HG03442 (cell line): Measurements from ENCODE around the gene BANP.
A peak's percentile ranks its signal among the peaks of the same experiment; 100 is the strongest.
"Not testable (repeated sequence)": the region's sequence is repeated elsewhere in the genome, so short reads cannot be mapped to it uniquely, and the experiment has no call there.

ENCODE experiments used
- ATAC-seq: cut with Tn5 transposase; IDR thresholded peaks from one replicate; pipeline ENCODE4 v1.9.1; 2021; ENCODE audit warnings: mild to moderate bottlenecking, moderate library complexity; ENCODE audit not compliant: unreplicated experiment

The BANP gene

GRCh38 chr16:87950765-87951551 lies at the start of gene BANP:
TSS of gene BANP (plus strand) at chr16:87951434. CDS start at chr16:87975116, 23,682 bp downstream.
- ATAC-seq, result peak; percentile 84

DNA sequence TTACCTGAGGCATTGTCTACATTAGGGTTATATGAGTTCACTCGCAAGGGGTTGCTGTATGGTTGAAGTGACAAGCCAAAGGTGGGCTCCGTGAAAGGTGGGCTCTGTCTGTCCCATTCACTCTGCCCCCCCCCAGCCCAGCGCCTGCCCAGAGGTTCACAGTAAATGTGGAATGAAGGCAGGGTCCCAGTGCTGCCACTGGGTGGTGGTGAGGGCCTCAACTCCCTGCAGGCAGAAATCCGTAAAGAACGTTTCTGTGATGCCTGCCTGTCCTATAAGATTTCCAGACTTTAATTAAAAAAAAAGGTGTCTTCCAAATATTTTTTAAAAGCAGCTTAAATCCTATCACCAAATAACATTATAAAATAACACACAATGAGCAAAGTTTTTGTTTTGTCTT lies 46.3 kb upstream of the BANP start:
- not testable (repeated sequence) for ATAC-seq

DNA sequence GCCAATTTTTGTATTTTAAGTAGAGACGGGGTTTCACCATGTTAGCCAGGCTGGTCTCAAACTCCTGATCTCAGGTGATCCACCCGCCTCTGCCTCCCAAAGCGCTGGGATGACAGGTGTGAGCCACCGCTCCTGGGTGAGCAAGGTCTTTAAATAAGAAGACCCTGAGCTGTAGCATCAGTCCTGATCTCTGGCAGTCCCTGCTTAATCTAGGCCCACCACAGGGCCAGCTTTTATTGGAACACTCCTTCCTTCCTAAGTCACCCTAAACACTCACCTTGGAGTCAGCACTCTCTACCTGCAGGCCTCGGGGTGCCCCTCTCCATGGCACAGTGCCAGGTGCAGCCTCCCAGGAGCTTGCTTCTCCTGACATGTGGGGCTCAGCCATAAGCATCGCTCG lies 45.7 kb upstream of the BANP start:
- not testable (repeated sequence) for ATAC-seq

GRCh38 chr16:87908101-87908500 lies 43.1 kb upstream of the BANP start:
- ATAC-seq, result not testable (repeated sequence)

GRCh38 chr16:87909203-87909935 lies 41.9 kb upstream of the BANP start:
- peak; percentile 61 for ATAC-seq

DNA sequence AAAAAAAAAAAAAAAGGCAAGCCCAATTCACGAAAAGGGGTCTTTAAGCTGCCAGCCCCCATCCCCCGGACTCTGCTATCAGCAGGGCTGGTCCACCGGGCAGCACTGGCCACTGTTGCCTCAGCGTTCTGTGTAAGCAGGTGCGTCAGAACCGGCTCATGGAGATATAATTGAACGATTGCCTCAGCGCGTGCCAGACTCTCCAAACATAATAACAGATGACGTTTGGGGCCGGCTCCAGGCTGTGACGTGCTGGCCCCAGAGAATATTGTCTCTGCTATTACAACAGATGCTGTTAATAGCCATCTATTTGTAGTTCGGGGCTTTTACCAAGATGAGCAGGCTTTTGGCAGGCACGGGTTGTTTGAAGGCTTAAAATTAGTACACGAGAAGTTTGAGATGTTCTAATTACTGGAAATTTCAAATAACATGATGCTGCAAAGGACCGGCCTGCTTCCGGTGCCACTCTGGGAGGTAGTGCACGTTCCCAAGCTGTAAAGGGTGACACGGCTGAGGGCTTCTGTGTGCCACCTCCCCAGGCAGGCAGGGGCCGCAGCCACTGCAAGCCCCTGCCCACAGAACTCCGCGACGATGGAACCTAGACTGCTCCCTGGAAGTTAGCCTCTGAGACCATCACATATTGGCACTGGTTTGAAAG lies 40.0 kb upstream of the BANP start:
- ATAC-seq, result not testable (repeated sequence)

DNA sequence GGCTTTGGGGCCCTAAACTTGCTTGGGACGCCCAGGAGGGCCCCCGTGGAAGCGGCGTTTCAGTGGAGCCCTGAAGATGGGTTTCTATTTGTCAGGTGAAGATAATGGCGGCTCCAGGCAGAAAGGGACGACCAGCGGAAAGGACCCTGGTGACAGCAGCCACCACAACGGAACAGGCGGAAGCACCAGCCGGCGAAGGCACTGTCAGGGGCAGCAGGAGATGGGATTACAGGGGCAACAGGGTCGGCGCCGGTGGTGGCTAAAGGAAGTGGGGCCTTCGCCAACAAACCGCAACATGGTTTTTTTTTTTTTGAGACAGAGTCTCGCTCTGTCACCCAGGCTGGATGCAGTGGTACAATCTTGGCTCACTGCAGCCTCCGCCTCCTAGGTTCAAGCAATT lies 38.5 kb upstream of the BANP start:
- not testable (repeated sequence) for ATAC-seq

- ATAC-seq, result not testable (repeated sequence)
Observed at GRCh38 chr16:87914021-87914725, 37.1 kb upstream of the BANP start.

- no peak for ATAC-seq
Observed at GRCh38 chr16:87914812-87915211, 36.4 kb upstream of the BANP start.

DNA sequence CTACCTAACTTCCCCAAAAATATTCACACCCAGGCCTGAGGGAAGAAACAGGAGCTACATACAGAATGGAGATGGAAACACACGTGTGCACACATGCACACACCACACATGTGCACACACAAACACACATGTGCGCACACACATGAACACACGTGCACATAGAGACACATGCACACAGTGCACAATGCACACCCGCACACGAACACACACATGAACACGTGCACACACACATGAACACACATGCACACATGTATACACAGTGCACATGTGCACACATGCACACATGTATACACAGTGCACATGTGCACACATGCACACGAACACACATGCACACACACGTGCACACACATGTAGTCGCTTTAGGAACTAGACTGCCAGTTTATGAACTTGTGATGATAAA lies 33.7 kb upstream of the BANP start:
- ATAC-seq, result no peak

DNA sequence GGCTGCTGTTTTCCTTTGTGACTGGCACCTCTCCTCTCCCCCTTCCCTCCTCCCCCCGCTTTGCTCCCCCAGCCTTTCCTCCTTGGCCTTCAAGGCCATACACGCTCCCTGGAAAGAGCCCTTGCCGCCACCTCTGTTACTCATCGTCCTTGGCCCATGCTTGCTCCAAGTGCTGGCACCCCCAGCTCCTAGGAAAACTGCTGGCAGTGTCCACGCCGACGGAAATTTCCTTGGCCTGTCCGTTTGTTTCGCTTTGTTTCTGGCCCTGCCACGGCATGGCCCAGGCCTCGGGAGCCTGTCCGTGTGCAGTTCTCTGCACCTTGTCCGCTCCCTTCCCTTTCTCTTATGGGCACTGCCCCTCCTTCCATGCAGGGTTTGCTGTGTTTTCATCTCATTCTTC lies 32.9 kb upstream of the BANP start:
- no peak for ATAC-seq

GRCh38 chr16:87918866-87919680 lies 32.2 kb upstream of the BANP start:
- ATAC-seq, result no peak

DNA sequence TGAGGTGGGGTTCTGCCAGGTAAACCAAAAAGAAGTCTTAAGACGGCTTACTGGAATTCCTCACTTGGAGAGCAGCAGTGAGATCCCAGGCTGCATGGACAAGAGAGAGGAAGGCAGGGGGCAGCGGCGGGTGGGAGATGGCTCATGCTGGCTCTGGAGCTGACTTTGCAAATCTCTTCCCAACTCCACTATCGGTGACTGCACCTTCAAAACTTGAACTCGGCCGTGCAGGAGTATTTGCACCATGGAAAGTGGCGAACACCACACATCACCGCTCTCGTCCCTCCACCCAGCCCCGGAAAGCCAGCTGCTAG lies 31.6 kb upstream of the BANP start:
- no peak for ATAC-seq

DNA sequence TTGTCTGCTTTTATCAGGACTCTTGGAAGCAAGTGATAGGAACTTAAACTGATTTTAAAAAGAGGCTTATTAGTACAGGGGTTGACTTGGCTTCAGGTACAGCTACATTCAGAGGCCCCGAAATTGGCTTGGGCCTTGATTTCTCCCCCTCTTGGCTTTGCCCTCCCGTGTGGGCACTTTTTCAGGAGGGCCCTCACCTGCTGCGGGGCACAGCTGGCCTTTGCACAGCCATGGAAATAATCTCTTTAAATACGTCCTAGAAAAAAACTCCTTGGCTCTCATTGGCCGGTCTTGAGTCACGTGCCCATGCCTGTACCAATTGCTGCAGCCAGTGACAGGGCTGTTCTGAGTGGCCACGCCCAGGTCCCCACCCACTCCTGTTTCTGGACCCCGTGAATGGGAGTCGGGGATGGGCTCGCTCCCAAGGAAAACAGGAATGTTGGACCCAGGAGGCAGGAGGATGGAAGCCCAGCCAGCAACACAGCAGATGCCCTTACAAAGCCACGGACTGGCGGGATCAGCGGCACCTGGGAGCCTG lies 29.9 kb upstream of the BANP start:
- ATAC-seq, result no peak

DNA sequence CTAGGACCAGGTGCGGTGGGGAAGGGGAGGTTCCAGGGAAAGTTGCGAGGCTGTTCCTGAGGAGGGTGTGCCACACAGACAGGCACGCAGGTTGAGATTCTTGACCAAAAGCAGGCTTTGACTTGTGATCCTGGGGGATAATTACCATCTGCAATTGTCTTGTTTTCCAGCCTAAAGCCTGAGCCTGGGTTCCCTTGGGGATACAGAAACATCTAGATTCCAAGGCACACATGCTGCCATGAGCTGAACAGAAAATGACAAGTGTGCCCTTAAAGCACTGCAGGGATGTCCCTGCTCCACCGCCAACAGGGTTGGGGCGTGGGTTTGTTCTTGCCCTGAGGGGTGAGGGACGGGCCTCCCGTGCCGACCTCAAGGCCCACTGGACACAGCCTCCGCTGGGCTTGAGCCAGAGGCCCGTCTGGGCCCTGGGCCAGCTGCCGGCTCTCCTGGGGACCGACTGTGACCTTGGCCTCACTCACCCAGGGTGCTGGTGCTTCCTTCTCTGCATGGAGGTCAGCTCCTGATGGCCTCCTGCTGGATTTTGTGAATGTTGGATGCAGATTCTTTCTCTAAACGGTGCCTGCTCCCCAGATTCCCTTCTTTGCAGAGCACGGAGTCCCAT lies 28.9 kb upstream of the BANP start:
- no peak for ATAC-seq

DNA sequence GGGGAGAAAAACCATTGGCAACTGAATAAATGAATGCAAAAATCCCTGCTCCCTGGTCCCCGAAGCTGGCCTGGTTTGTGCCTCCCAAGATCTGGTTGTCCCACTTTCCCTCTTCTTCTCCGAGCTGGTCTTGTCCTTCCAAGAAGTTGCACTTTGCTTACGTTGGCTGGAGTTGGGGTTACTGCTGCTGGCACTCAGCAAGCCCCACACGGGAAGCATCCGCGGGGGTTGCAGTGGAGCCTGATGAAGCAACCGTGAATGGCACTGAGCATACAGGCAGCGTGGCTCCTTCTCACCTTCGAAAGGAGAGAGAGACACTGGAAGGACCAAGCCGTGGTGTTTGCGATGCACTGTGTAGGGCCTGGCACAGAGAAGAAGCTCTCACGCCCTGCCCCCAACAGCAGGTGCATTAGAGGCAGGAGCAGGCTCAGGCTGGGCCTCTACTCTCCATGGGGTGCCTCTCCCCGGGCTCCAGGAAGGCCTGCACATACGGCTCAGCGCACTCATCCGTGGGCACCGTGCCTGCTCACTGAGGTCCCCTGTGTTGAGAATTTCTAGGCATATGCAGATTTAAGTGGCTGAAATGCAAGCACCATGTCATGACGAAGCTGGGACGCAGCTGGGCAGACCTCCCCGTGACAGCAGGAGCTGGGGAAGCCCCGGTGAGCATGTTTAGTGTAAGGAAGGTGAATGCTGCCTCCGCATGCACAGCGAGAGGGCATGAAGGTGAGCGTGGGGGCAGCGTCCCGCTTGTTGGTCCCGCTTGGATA lies 27.0 kb upstream of the BANP start:
- ATAC-seq, result peak; percentile 54

DNA sequence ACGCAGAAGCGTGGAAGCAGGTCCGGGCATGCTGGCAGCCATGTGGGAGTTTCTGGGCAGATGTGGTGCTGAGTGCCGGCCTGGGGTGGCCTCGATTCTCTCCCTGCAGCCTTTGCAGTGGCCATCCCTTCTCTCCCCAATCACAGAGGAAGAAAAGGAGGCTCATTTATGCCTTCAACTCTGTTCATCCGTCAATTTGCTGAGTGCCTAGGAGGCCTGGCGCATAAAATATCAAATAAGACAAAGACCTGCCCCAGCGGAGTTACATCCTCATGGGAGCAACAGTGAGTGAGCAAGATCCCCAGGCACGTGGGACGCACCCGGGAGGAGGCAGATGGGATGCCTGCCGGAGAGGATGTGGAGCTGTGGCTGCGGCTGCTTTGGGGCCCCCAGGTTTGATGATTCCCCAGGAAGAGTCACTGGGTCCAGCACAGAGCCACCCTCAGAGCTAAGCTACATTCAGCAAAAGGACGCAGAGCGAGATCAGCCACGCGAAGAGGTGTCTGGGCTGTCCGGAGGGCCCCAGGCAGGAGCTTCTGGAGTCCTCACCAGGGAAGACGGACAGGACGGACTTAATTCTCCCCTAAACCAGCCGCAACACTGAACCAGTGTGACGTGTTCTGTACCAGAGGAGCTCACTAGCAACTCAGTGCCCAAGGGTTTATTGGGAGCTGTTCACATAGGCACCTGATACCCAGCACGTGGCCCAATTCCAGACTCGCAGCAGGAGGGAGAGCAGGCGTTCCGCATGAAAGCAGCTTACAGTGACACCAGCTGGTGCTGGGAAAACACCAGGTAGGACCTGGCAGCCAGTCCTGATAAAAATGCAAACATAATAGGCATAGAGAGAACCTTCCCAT lies 26.2 kb upstream of the BANP start:
- ATAC-seq, result peak; percentile 10
